K562 (cell line): Measurements from ENCODE around the gene CLDN5. TPM values are rescaled to one million over a fixed set of nuclear protein-coding genes. Genes with fewer than 3 reads are reported as not detected.

Experiments used
- DACH1 ChIP-seq: fragments of 450-650 bp; IDR thresholded peaks from 2 replicates; pipeline ENCODE4 v1.6.1; 2018; ENCODE audit not compliant: partially characterized antibody
- DMBX1 ChIP-seq: fragments of 250-450 bp; sonication (Bioruptor Pico); IDR thresholded peaks from 2 replicates; pipeline ENCODE4 v1.8.0; 2022; ENCODE audit warnings: inconsistent platforms, mild to moderate bottlenecking, moderate library complexity, borderline replicate concordance
- JUND ChIP-seq, 2 experiments: IDR thresholded peaks; 2 replicates in 1 of 2; 3 replicates in 1 of 2; pipeline ENCODE4 v1.6.1; 2011; ENCODE audit warnings: borderline replicate concordance in 2 of 2, low read depth in 2 of 2, low read length in 2 of 2, improper control_type of control experiment in 1 of 2, missing biosample characterization in 1 of 2, missing genetic modification characterization in 1 of 2, missing genetic modification reagents in 1 of 2
- PHF8 ChIP-seq: fragments of 200-600 bp; sonication (generic); IDR thresholded peaks from 2 replicates; pipeline ENCODE4 v1.6.1; 2012; ENCODE audit warnings: mixed run types, mild to moderate bottlenecking, inconsistent platforms, low read length, moderate library complexity, borderline replicate concordance
- YBX1 ChIP-seq: fragments of 450-650 bp; IDR thresholded peaks from 2 replicates; pipeline ENCODE4 v1.7.1; 2016; ENCODE audit warnings: mild to moderate bottlenecking
- ZBTB8A ChIP-seq: fragments of 450-650 bp; IDR thresholded peaks from 2 replicates; pipeline ENCODE4 v1.6.1; 2018; ENCODE audit warnings: mild to moderate bottlenecking, moderate library complexity; ENCODE audit not compliant: partially characterized antibody
- ZNF232 ChIP-seq: sonication (generic); formaldehyde crosslinking; IDR thresholded peaks from 2 replicates; pipeline ENCODE4 v1.8.0; 2022; ENCODE audit warnings: mild to moderate bottlenecking, missing genetic modification reagents
- ZSCAN29 ChIP-seq: fragments of 450-650 bp; IDR thresholded peaks from 2 replicates; pipeline ENCODE4 v1.6.1; 2017
- polyA plus RNA-seq, 8 experiments: library from polyadenylated mRNA; depleted of rRNA in 4 of 8; stranded (reverse) in 5 of 8; unstranded in 3 of 8; fragments of >200 nt; fragmentation: Nextera tagmentation in 2 of 8; fragmentation: Illumina TruSeq in 1 of 8; extraction: Ambion mirVana in 2 of 8; extraction: Trizol in 1 of 8; gene quantifications; 2 replicates each; pipeline versions ENCODE4 v1.2.1 to v1.2.3, GENCODE V29; 2011 to 2014; ENCODE audit warnings: inconsistent platforms in 1 of 8, missing spikeins in 1 of 8
- total RNA-seq, 7 experiments: library from RNA; depleted of rRNA in 6 of 7; stranded (reverse); fragments of >200 nt in 6 of 7; fragmentation: Illumina TruSeq in 2 of 7; extraction: Trizol in 2 of 7; gene quantifications; 2 replicates each; pipeline versions ENCODE4 v1.2.1 to v1.2.3, GENCODE V29; 2011 to 2021; ENCODE audit warnings: low replicate concordance in 1 of 7
- TF ChIP-seq, protein P1 (sequence below): fragments of 150-350 bp; IDR thresholded peaks from 2 replicates; pipeline ENCODE4 v1.6.1; 2014; ENCODE audit warnings: low read depth, mild to moderate bottlenecking, low read length, borderline replicate concordance
- TF ChIP-seq, protein P2 (sequence below), 3 experiments: fragments of 200-800 bp in 1 of 3; sonication (Bioruptor generic) in 1 of 3; sonication (generic) in 1 of 3; formaldehyde crosslinking in 1 of 3; IDR thresholded peaks; 2 replicates each; pipeline versions ENCODE4 v1.6.1 to v1.8.0; 2016 to 2022; ENCODE audit warnings: mild to moderate bottlenecking in 2 of 3, missing compliant biosample characterization in 2 of 3, missing genetic modification characterization in 2 of 3, missing genetic modification reagents in 1 of 3
- TF ChIP-seq, protein P3 (sequence below): sonication (generic); formaldehyde crosslinking; IDR thresholded peaks from 2 replicates; pipeline ENCODE4 v1.9.0; 2022; ENCODE audit warnings: mild to moderate bottlenecking, missing genetic modification reagents

Gene CLDN5
- total and polyA plus RNA-seq, 9 of the 15 experiments (the other 6 are each of a cell fraction or from before 2014, with no cell fraction given), result 0.20 TPM; not detected in 8

DNA sequence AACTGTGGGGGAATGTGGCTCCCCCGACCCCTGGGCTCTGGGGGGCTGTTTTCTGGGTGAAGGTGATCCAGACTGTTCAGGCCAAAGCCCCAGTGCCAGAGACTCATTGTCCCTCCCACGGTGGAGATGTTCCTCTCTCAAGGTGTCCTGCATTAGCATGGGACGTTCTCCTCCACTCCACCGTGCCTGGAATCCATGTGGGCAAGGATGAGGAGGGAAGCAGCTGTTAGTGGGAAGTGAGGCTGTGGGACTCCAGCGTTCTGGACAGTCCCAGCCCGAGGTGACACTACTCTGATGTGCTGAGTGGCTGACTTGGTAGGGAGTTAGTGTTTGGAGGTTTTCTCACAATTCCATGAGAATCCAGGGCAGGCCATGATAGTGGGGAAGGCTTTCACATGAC is 31.4 kb upstream of the CLDN5 start (continued):
- TF ChIP-seq, protein P1, sequence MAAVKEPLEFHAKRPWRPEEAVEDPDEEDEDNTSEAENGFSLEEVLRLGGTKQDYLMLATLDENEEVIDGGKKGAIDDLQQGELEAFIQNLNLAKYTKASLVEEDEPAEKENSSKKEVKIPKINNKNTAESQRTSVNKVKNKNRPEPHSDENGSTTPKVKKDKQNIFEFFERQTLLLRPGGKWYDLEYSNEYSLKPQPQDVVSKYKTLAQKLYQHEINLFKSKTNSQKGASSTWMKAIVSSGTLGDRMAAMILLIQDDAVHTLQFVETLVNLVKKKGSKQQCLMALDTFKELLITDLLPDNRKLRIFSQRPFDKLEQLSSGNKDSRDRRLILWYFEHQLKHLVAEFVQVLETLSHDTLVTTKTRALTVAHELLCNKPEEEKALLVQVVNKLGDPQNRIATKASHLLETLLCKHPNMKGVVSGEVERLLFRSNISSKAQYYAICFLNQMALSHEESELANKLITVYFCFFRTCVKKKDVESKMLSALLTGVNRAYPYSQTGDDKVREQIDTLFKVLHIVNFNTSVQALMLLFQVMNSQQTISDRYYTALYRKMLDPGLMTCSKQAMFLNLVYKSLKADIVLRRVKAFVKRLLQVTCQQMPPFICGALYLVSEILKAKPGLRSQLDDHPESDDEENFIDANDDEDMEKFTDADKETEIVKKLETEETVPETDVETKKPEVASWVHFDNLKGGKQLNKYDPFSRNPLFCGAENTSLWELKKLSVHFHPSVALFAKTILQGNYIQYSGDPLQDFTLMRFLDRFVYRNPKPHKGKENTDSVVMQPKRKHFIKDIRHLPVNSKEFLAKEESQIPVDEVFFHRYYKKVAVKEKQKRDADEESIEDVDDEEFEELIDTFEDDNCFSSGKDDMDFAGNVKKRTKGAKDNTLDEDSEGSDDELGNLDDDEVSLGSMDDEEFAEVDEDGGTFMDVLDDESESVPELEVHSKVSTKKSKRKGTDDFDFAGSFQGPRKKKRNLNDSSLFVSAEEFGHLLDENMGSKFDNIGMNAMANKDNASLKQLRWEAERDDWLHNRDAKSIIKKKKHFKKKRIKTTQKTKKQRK, result no peak
- TF ChIP-seq DMBX1 (CRISPR knock-in tag), result no peak
- TF ChIP-seq ZSCAN29, result no peak
- TF ChIP-seq ZNF232, result no peak
- TF ChIP-seq ZBTB8A, result no peak
- TF ChIP-seq, protein P2, sequence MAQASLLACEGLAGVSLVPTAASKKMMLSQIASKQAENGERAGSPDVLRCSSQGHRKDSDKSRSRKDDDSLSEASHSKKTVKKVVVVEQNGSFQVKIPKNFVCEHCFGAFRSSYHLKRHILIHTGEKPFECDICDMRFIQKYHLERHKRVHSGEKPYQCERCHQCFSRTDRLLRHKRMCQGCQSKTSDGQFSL (CRISPR knock-in tag; IDR thresholded peaks at IDR 0.05), result no peak
- TF ChIP-seq, protein P2 (tag; IDR thresholded peaks at IDR 0.05), result no peak
- TF ChIP-seq JUND (IDR thresholded peaks at IDR 0.05; ENCODE audit: borderline replicate concordance, low read depth, low read length), result no peak
- no peak for TF ChIP-seq JUND (tag; IDR thresholded peaks at IDR 0.05; ENCODE audit: borderline replicate concordance, low read depth, low read length)
- TF ChIP-seq PHF8, result peak; percentile 0; the same call in 1 of the 2 replicates
- TF ChIP-seq YBX1, result no peak
- TF ChIP-seq DACH1, result no peak
- TF ChIP-seq, protein P3, sequence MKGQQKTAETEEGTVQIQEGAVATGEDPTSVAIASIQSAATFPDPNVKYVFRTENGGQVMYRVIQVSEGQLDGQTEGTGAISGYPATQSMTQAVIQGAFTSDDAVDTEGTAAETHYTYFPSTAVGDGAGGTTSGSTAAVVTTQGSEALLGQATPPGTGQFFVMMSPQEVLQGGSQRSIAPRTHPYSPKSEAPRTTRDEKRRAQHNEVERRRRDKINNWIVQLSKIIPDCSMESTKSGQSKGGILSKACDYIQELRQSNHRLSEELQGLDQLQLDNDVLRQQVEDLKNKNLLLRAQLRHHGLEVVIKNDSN (CRISPR knock-in tag), result peak; percentile 27; the same call in 1 of the 2 replicates
